Stomach (tissue), 9 donors: ENCODE results near the gene OPHN1. TPM values are rescaled to one million over a fixed set of nuclear protein-coding genes. Genes with fewer than 3 reads are reported as not detected.

Experiments
- DNase-seq, 2 donors: peaks; one replicate each; pipeline versions ENCODE4 v3.0.0 to v3.0.0-alpha.2; 2013 to 2019
- H3K27ac ChIP-seq, 5 donors: fragments of 200-600 bp in 4 of 5; sonication (generic) in 4 of 5; one replicate each; pipeline ENCODE4 v1.5.1; 2013 to 2019; ENCODE audit warnings: mild to moderate bottlenecking in 1 of 5, moderate library complexity in 1 of 5
- H3K27me3 ChIP-seq, 3 donors: fragments of 200-600 bp; sonication (generic); one replicate each; pipeline ENCODE4 v1.5.1; 2017 to 2019; ENCODE audit warnings: mixed run types in 1 of 3
- H3K36me3 ChIP-seq, 4 donors: fragments of 200-600 bp; sonication (generic); 1 replicate in 3 of 4; 2 replicates in 1 of 4; pipeline ENCODE4 v1.5.1; 2016 to 2019
- H3K4me1 ChIP-seq, 4 donors: fragments of 200-600 bp; sonication (generic); one replicate each; pipeline ENCODE4 v1.5.1; 2016 to 2019
- H3K4me3 ChIP-seq, 4 donors: fragments of 200-600 bp; sonication (generic) in 3 of 4; one replicate each; pipeline ENCODE4 v1.5.1; 2016 to 2019; ENCODE audit warnings: mild to moderate bottlenecking in 1 of 4
- H3K9me3 ChIP-seq, 4 donors: fragments of 200-600 bp; sonication (generic); one replicate each; pipeline ENCODE4 v1.5.1; 2016 to 2019
- EP300 ChIP-seq: sonication (generic); formaldehyde crosslinking; IDR thresholded peaks from one replicate; pipeline ENCODE4 v1.6.1; 2017; ENCODE audit warnings: antibody characterized with exemption
- POLR2A ChIP-seq, 4 donors: fragments of 450-650 bp; IDR thresholded peaks; one replicate each; pipeline ENCODE4 v1.6.1; 2016; ENCODE audit warnings: antibody characterized with exemption in 4 of 4, control low read depth in 2 of 4, mild to moderate bottlenecking in 1 of 4, moderate library complexity in 1 of 4
- POLR2AphosphoS5 ChIP-seq, 3 donors: sonication (generic); formaldehyde crosslinking; IDR thresholded peaks; one replicate each; pipeline ENCODE4 v1.6.1; 2016; ENCODE audit warnings: antibody characterized with exemption in 3 of 3
- WGBS, 5 donors: extraction: QIAGEN DNeasy Blood & Tissue Kit in 3 of 5; methylation state at CpG; one replicate each; pipeline versions ENCODE4 v1.1.5 to v1.1.7; 2013 to 2018; 5-methylcytosine and 5-hydroxymethylcytosine counted together
- intact Hi-C: fragments of 100-400 bp; cut with DNase I; formaldehyde crosslinking; loops from one replicate; pipeline ENCODE4 v1.15.1; 2023; ENCODE audit warnings: low total_unique reads
- polyA plus RNA-seq, 3 donors: library from polyadenylated mRNA; stranded (reverse); fragments of 200-250 nt; gene quantifications; one replicate each; pipeline ENCODE4 v1.2.3, GENCODE V29; 2013
- total RNA-seq, 5 donors: library from RNA; depleted of rRNA; stranded (reverse); fragments of >200 nt; gene quantifications; one replicate each; pipeline versions ENCODE4 v1.1.0 to v1.2.3, GENCODE V29; 2014 to 2016
- TF ChIP-seq, protein P1 (sequence below), 7 experiments: fragments of 450-650 bp in 4 of 7; fragments of 200-600 bp in 3 of 7; sonication (generic) in 3 of 7; IDR thresholded peaks; one replicate each; pipeline ENCODE4 v1.5.1; 2016 to 2019; ENCODE audit warnings: antibody characterized with exemption in 7 of 7, control low read depth in 2 of 7, mild to moderate bottlenecking in 1 of 7
- donor health status: healthy with polysubstance abuse.
- donor health status: Bipolar disorder and iron deficiency.
- donor health status: healthy.

Gene OPHN1
- total and polyA plus RNA-seq, 8 donors, result 0.78 to 76.4 (median 5.0) TPM

DNA sequence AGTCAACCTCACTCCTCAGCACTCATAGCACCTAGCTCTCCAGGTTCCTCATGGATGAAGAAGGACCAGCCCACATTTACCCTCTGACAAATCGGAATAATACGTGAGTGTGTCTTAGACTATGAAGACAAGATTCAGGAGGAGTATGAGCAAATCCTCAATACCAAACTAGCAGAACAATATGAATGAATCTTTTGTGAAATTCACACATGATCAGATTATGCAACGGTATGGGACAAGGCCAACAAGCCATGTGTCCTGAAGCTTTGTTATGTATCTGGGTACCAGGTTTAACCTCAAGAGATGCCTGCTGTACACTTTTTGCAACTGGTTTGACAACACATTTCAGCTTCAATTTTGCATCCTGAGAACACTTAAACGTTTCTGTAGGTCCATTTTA lies 300.1 kb downstream of the OPHN1 start:
- no peak for DNase-seq
- TF ChIP-seq POLR2AphosphoS5 (IDR thresholded peaks at IDR 0.05) (no peak), EP300 (no peak), POLR2A (IDR thresholded peaks at IDR 0.05) (no peak)
- TF ChIP-seq, protein P1, sequence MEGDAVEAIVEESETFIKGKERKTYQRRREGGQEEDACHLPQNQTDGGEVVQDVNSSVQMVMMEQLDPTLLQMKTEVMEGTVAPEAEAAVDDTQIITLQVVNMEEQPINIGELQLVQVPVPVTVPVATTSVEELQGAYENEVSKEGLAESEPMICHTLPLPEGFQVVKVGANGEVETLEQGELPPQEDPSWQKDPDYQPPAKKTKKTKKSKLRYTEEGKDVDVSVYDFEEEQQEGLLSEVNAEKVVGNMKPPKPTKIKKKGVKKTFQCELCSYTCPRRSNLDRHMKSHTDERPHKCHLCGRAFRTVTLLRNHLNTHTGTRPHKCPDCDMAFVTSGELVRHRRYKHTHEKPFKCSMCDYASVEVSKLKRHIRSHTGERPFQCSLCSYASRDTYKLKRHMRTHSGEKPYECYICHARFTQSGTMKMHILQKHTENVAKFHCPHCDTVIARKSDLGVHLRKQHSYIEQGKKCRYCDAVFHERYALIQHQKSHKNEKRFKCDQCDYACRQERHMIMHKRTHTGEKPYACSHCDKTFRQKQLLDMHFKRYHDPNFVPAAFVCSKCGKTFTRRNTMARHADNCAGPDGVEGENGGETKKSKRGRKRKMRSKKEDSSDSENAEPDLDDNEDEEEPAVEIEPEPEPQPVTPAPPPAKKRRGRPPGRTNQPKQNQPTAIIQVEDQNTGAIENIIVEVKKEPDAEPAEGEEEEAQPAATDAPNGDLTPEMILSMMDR (IDR thresholded peaks at IDR 0.05), result no peak
- intact Hi-C loops, result no loop called here
- H3K27me3 ChIP-seq, result no peaks in the 10 kb centered on the region
- 76 to 94% (median 86%) methylated on average over 4 of the region's 4 CpGs for WGBS, 5 donors
- peaks cover 0 to 12% (median 2%) of the 10 kb centered on the region in 4 donors for H3K36me3 ChIP-seq
- H3K9me3 ChIP-seq, result no peaks in the 10 kb centered on the region
- no peaks in the 10 kb centered on the region for H3K4me1 ChIP-seq
- H3K27ac ChIP-seq, result no peak overlapping the region
- no peak overlapping the region for H3K4me3 ChIP-seq

DNA sequence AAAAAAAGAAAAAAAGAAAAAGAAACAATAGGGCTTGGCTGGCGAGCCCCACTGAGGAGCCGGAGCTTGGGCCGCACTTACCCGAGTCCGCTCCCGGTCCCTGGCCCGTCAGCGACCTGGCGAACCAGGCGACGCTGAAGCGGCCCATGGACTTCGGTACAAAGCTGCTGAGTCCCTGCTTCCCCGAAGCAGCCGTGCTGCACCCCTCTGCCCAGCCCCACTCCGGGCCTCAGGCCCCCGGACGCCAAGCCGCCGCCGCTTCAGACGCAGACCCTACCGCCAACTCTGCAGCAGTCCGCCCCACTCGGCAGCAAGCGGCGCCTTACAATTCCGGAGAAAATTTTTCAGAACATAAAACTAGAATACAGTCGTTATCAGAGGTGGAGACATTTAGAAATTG lies 300.5 kb downstream of the OPHN1 start:
- H3K36me3 ChIP-seq, result peaks cover 0 to 12% (median 2%) of the 10 kb centered on the region in 4 donors
- intact Hi-C loops, result no loop called here
- no peak overlapping the region for H3K4me3 ChIP-seq
- 88 to 99% (median 96%) methylated on average over 14 to 29 of the region's 29 CpGs for whole genome bisulfite sequencing, 5 donors
- no peaks in the 10 kb centered on the region for H3K27me3 ChIP-seq
- no peak for DNase-seq
- H3K9me3 ChIP-seq, result no peaks in the 10 kb centered on the region
- H3K4me1 ChIP-seq, result no peaks in the 10 kb centered on the region
- no peak for TF ChIP-seq POLR2AphosphoS5 (IDR thresholded peaks at IDR 0.05)
- TF ChIP-seq POLR2A (IDR thresholded peaks at IDR 0.05), result no peak
- TF ChIP-seq, protein P1 (IDR thresholded peaks at IDR 0.05), result no peak
- TF ChIP-seq EP300, result no peak
- H3K27ac ChIP-seq, result no peak overlapping the region

DNA sequence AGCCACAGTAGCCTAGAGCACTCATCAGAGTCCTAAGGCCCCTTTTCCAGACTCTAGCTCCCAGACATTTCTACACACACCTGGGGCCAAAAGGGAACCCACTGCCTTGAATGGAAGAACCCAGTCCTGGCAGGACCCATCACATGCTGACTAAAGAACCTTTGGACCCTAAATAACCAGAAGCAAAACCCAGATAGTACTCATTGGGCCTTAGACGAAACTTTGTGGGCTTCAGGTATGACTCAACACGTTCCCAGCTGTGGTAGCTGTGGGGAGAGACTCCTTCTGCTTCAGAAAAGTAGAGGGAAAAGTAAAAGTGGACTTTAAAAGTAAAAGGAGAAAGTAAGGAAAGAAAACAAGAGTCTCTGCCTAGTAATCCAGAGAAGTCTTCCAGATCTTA lies 311.5 kb downstream of the OPHN1 start:
- intact Hi-C loops, result no loop called here
- no peak overlapping the region for H3K4me3 ChIP-seq
- no peak overlapping the region for H3K27ac ChIP-seq
- TF ChIP-seq, protein P1 (IDR thresholded peaks at IDR 0.05), result no peak
- TF ChIP-seq POLR2AphosphoS5 (IDR thresholded peaks at IDR 0.05) (no peak), EP300 (no peak), POLR2A (IDR thresholded peaks at IDR 0.05) (no peak)
- 62 to 95% (median 85%) methylated on average over 2 of the region's 2 CpGs for WGBS, 5 donors
- peaks cover 0 to 3% (median 0%) of the 10 kb centered on the region in 4 donors for H3K36me3 ChIP-seq
- peaks cover 0 to 4% (median 0%) of the 10 kb centered on the region in 3 donors for H3K27me3 ChIP-seq
- H3K4me1 ChIP-seq, result no peaks in the 10 kb centered on the region
- H3K9me3 ChIP-seq, result peaks cover 0 to 7% (median 2%) of the 10 kb centered on the region in 4 donors
- DNase-seq, result no peak

DNA sequence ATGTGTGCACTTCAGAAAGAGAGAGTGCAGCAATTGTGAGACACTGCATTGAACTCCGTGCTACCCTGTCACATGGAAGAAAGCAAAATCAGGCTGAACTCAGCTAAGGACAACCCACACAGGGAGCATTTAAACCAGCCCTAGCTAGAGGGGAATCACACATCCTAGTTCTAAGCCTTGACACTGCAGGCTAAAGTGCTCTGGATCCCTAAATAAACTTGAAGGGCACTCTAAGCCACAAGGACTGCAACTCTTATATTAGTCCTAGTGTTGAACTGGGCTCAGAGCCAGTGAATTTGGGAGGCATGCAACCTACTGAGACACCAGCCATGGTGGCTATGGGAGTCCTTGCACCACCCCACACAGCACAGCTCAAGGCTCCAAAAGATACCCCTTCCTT lies 311.9 kb downstream of the OPHN1 start:
- DNase-seq, result no peak
- Histone ChIP-seq H3K36me3 (peaks cover 0 to 3% (median 0%) of the 10 kb centered on the region in 4 donors), H3K9me3 (peaks cover 0 to 4% (median 2%) of the 10 kb centered on the region in 4 donors), H3K4me3 (no peak overlapping the region), H3K27ac (no peak overlapping the region), H3K4me1 (no peaks in the 10 kb centered on the region), H3K27me3 (peaks cover 0 to 4% (median 0%) of the 10 kb centered on the region in 3 donors)
- no peak for TF ChIP-seq POLR2A (IDR thresholded peaks at IDR 0.05)
- TF ChIP-seq EP300, result no peak
- intact Hi-C loops, result no loop called here
- 57 to 88% (median 78%) methylated on average over 1 of the region's 1 CpG for WGBS, 5 donors

DNA sequence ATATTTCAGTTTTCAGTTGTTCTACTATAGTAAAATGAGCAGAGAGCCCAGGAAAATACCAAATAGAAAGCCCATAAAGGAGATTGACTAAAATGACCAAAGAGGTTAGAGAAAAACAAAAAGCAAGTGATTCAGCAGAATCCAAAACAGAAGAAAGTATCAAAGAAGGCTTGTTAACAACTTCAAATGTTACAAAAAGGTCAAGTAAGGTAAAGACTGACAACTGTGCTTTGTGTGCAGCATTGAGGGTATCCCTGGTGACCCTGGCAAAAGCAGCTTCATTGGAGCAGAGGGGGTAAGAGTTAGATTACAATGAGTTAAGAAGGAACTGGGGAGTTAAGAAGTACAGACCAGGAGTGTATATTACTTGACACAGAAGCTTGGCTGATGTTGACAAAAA lies 317.9 kb downstream of the OPHN1 start:
- no peak overlapping the region for H3K27ac ChIP-seq
- no peaks in the 10 kb centered on the region for H3K4me1 ChIP-seq
- no peaks in the 10 kb centered on the region for H3K9me3 ChIP-seq
- intact Hi-C loops, result no loop called here
- H3K36me3 ChIP-seq, result peaks cover 0 to 11% (median 7%) of the 10 kb centered on the region in 4 donors
- H3K4me3 ChIP-seq, result no peak overlapping the region
- H3K27me3 ChIP-seq, result no peaks in the 10 kb centered on the region
- DNase-seq, result no peak
- TF ChIP-seq POLR2A (IDR thresholded peaks at IDR 0.05) (no peak), POLR2AphosphoS5 (IDR thresholded peaks at IDR 0.05) (no peak), EP300 (no peak)
- TF ChIP-seq, protein P1 (IDR thresholded peaks at IDR 0.05), result no peak
